ENCODE results near the gene FMN2. TPM values are rescaled to one million over a fixed set of nuclear protein-coding genes. Genes with fewer than 3 reads are reported as not detected.

Gene FMN2
- total RNA-seq, 4 donors from 2014 or later: 3.6 to 35.5 (median 5.6) TPM

- TF ChIP-seq CTCF (IDR thresholded peaks at IDR 0.05) (no peak), POLR2A (IDR thresholded peaks at IDR 0.05) (no peak), EP300 (IDR thresholded peaks at IDR 0.05; ENCODE audit: low read depth) (no peak), POLR2AphosphoS5 (IDR thresholded peaks at IDR 0.05) (no peak)
- H3K4me3 ChIP-seq: no peak overlapping the region
- H3K9me3 ChIP-seq: no peaks in the 10 kb centered on the region
- no peak overlapping the region for H3K27ac ChIP-seq
- DNase-seq: no peak
- H3K36me3 ChIP-seq: no peaks in the 10 kb centered on the region
- WGBS, 2 donors (ENCODE audit: low coverage in 1 of 2): 84 to 85% methylated on average over 4 of the region's 4 CpGs
- intact Hi-C loops (cut with DNase I; ENCODE audit: low total_unique reads): no loop called here
- no peaks in the 10 kb centered on the region for H3K4me1 ChIP-seq
- in situ Hi-C loops (cut with MboI; ENCODE audit: low pct_ligation_motif_present in 1 of 4, low pct_unique_long_range_greater_than_20kb in 1 of 4, low sequenced_read_pairs in 3 of 4): no loop called here
- no peaks in the 10 kb centered on the region for H3K27me3 ChIP-seq
These were observed 144.0 kb downstream of the FMN2 start for GRCh38 chr1:240235521-240236288.

GRCh38 chr1:240237305-240237721, 145.6 kb downstream of the FMN2 start:
- Histone ChIP-seq H3K27me3 (no peaks in the 10 kb centered on the region), H3K4me1 (no peaks in the 10 kb centered on the region), H3K4me3 (no peak overlapping the region), H3K36me3 (no peaks in the 10 kb centered on the region), H3K9me3 (no peaks in the 10 kb centered on the region), H3K27ac (no peak overlapping the region)
- TF ChIP-seq POLR2A (IDR thresholded peaks at IDR 0.05) (no peak), CTCF (IDR thresholded peaks at IDR 0.05) (no peak), EP300 (IDR thresholded peaks at IDR 0.05; ENCODE audit: low read depth) (no peak), POLR2AphosphoS5 (IDR thresholded peaks at IDR 0.05) (no peak)
- intact Hi-C loops (cut with DNase I; ENCODE audit: low total_unique reads) (no loop called here), in situ Hi-C loops (cut with MboI; ENCODE audit: low pct_ligation_motif_present in 1 of 4, low pct_unique_long_range_greater_than_20kb in 1 of 4, low sequenced_read_pairs in 3 of 4) (no loop called here)
- no peak for DNase-seq
- WGBS, 2 donors (ENCODE audit: low coverage in 1 of 2): 76 to 90% methylated on average over 4 of the region's 4 CpGs

- Histone ChIP-seq H3K9me3 (no peaks in the 10 kb centered on the region), H3K27me3 (no peaks in the 10 kb centered on the region), H3K36me3 (no peaks in the 10 kb centered on the region), H3K27ac (no peak overlapping the region), H3K4me1 (peaks cover 0 to 14% (median 9%) of the 10 kb centered on the region in 4 donors), H3K4me3 (no peak overlapping the region)
- TF ChIP-seq CTCF (IDR thresholded peaks at IDR 0.05) (no peak), POLR2AphosphoS5 (IDR thresholded peaks at IDR 0.05) (no peak), POLR2A (IDR thresholded peaks at IDR 0.05) (no peak), EP300 (IDR thresholded peaks at IDR 0.05; ENCODE audit: low read depth) (no peak)
- DNase-seq: no peak
- intact Hi-C loops (cut with DNase I; ENCODE audit: low total_unique reads): no loop called here
- in situ Hi-C loops (cut with MboI; ENCODE audit: low pct_ligation_motif_present in 1 of 4, low pct_unique_long_range_greater_than_20kb in 1 of 4, low sequenced_read_pairs in 3 of 4): no loop called here
These were observed 147.6 kb downstream of the FMN2 start for GRCh38 chr1:240239309-240239708.

- WGBS, 2 donors (ENCODE audit: low coverage in 1 of 2): 91 to 100% methylated on average over 2 to 3 of the region's 3 CpGs
- Histone ChIP-seq H3K4me3 (no peak overlapping the region), H3K36me3 (no peaks in the 10 kb centered on the region), H3K9me3 (no peaks in the 10 kb centered on the region), H3K4me1 (peaks cover 0 to 14% (median 9%) of the 10 kb centered on the region in 4 donors), H3K27ac (no peak overlapping the region), H3K27me3 (no peaks in the 10 kb centered on the region)
- intact Hi-C loops (cut with DNase I; ENCODE audit: low total_unique reads) (no loop called here), in situ Hi-C loops (cut with MboI; ENCODE audit: low pct_ligation_motif_present in 1 of 4, low pct_unique_long_range_greater_than_20kb in 1 of 4, low sequenced_read_pairs in 3 of 4) (no loop called here)
- no peak for DNase-seq
- TF ChIP-seq EP300 (IDR thresholded peaks at IDR 0.05; ENCODE audit: low read depth) (no peak), CTCF (IDR thresholded peaks at IDR 0.05) (no peak), POLR2AphosphoS5 (IDR thresholded peaks at IDR 0.05) (no peak), POLR2A (IDR thresholded peaks at IDR 0.05) (no peak)
These were observed 149.6 kb downstream of the FMN2 start for GRCh38 chr1:240241278-240241677.
